AG10803 (cell line): ENCODE data around the gene SSH2.

Experiments
- DNase-seq: peaks from one replicate; pipeline ENCODE4 v3.0.0; 2010; ENCODE audit warnings: low read depth
- H3K4me3 ChIP-seq: 2 replicates; pipeline ENCODE4 v1.5.1; 2011; ENCODE audit warnings: mild to moderate bottlenecking, low read length, control low read depth
- TF ChIP-seq, protein P1 (sequence below): conservative IDR thresholded peaks from 2 replicates; pipeline ENCODE4 v1.5.1; 2011; ENCODE audit warnings: mild to moderate bottlenecking, low read length, control low read depth, inconsistent platforms

The SSH2 gene

DNA sequence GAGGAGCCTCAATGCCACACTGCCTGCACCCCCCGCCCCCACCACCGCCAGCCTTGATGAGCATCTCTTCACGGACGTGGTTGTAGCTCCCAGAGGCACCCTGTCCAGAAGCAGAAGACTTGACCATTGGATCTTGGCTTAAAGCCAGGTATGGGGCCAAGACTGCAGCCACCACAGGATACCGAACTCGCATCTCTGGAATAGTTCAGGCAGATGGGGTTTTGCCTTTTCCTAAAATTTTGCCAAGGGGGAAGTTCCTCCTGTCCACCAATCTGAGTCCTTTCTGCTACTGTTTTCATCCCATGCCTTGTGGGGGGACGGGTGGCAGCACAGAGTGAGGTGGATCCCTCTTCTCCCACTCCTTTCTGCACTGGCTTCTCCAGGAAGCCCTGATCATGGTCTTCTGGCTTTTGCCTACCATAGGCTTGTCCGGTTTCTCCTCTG, 308.3 kb downstream of the SSH2 start:
- TF ChIP-seq, protein P1, sequence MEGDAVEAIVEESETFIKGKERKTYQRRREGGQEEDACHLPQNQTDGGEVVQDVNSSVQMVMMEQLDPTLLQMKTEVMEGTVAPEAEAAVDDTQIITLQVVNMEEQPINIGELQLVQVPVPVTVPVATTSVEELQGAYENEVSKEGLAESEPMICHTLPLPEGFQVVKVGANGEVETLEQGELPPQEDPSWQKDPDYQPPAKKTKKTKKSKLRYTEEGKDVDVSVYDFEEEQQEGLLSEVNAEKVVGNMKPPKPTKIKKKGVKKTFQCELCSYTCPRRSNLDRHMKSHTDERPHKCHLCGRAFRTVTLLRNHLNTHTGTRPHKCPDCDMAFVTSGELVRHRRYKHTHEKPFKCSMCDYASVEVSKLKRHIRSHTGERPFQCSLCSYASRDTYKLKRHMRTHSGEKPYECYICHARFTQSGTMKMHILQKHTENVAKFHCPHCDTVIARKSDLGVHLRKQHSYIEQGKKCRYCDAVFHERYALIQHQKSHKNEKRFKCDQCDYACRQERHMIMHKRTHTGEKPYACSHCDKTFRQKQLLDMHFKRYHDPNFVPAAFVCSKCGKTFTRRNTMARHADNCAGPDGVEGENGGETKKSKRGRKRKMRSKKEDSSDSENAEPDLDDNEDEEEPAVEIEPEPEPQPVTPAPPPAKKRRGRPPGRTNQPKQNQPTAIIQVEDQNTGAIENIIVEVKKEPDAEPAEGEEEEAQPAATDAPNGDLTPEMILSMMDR, result no peak
- DNase-seq, result peak; percentile 32
- H3K4me3 ChIP-seq, result peak overlapping the region; percentile 75

DNA sequence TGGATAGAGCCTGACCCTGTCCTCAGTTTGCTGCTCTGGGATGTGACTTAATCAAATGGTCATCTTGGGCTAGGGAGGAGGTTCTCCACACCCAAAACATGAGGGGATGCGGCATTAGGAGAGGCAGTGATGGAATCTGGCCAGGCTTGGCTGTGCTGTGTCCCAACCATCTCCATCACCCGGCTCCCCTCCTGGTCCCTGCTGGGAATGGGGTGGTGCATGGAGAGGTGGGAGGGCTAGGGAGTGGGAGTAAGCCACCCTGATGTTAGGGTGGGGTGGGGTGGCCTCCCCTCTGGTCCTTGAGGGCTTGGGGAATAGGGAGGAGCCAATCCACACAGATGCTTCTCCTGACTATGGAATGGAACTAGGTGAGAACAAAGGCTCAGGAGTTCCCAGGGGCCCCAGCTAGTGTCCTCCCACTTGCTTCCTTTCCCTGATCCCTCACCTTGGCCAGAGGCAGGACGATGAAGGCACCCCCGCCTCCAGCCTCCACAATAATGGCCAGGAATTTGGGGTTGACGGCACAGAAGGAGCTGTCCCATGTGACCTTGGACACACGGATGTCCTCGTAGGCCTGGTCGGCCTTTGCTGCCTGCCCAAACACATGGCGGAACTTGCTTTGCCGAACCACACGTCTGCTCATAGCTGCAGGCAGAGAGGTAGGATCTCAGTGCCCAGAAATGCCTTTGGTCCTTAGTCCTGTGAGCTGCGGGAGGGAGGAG, 309.1 kb downstream of the SSH2 start:
- DNase-seq, result no peak
- TF ChIP-seq, protein P1, result no peak
- no peak overlapping the region for H3K4me3 ChIP-seq

DNA sequence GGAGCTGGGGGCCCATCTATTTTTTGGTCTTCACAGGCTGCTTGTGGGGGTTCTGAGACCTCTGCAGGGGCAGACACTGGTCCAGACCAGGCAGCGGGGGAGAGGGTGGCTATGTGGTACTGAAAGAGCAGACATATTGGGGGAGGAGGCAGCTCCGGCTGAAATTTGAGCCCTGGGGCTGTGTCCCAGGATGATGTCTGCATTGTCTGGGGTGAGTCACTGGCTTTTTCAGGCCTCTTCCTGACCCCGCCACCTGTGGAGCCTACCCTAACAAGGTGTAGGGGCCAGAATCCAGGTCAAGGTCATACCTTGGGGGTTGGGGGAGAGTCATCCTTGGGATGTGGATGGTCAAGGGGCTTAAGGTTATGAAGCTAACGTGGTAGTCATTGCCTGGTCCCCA, 309.8 kb downstream of the SSH2 start:
- DNase-seq, result peak; percentile 9
- TF ChIP-seq, protein P1, result no peak
- H3K4me3 ChIP-seq, result no peak overlapping the region

DNA sequence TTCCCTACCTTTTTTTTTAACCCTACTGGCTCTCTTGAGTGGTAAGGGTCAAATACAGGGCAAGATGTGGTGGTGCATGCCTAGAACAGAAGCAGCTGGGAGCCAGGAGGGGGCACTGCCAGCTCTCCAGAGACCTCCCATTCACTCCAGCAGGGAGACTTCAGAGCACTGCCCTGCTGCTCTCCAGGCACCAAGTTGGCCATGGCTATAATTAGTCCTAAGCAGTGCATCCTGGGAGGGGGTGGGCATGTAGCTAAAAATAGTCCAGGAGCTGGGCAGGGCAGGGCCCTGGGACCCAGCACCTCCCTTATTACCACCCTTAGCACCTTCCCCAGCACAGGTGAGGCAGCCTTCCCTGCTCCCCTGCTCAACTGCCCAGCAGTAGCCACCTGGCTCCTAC, 310.8 kb downstream of the SSH2 start:
- peak; percentile 37 for DNase-seq
- TF ChIP-seq, protein P1, result peak; percentile 31
- no peak overlapping the region for H3K4me3 ChIP-seq

DNA sequence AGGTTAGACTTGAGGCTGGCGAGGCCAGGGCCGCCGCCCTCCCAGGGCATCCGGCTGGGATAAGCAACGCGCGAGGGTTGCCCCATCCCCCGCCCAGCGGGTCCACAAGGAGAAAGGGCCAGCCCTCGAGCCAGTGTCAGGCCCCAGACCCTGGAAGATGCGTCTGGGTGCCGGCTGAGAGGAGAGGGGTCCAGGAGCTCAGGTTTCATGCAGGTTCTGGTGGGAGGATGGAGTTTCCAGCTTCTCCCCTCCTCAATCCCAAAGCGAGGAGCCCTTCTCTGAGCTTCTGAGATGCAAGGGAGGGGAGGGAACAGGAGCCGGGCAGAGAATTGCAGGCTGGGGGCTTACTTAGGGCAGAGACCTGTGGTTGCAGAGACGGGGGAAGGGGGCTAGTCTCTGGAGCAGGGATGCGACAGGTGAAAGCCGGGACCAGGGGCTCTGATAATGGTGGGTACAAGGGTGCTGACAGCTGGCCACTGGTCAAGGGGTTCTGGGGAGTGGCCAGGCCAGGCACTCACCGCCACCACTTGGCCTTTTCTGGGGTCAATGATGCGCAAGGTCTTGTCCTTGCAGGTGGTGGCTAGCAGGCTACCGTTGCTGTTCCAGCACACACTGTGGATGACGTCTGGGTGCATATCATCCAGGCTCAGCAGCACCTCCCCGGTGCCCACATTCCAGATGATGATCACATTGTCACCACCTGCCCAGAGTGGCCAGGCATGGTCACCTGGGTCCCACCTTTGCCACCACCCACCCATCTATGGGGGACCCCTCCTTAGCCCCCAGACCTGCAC, 311.6 kb downstream of the SSH2 start:
- no peak overlapping the region; the same call in 1 of the 2 replicates for H3K4me3 ChIP-seq
- DNase-seq, result no peak
- TF ChIP-seq, protein P1, result no peak

DNA sequence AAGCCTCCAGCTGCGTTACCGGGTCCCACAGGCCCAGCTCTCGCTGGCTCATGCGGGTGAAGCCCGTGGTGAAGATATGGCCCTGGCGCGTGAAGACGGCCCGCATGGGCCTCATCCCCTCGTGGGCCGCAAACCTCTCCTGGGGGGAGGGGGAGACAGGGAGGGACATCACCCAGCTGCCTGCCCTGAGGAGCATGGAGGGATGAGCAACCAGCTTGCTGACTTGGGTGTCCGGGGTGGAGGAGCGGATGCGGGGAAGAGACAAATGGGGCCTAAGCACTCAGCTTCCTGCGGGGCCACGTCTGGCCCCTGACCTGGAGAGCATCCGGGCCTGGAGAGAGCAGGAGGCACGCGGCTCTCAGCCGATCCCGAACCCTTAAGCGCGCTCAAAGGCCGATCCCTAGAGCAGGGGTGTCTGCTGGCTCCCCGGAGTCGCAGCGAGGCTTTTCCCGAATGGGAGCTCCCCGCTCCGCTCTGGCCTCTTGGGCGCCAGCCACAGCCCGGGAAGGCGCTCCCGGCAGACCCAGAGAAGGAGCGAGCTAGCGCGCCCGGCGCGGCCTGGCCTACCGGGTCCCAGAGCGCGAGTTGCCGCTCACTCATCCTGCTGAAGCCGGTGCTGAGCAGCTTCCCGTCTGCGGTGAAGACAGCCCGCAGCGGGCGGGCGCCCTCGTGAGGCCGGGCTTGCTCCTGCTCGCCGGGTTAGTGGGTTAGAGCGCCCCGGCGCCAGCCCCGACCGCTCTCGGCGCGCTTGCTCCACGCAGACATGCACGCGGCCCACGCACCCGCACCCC, 312.4 kb downstream of the SSH2 start:
- TF ChIP-seq, protein P1, result peak; percentile 62
- peak; percentile 72 for DNase-seq
- H3K4me3 ChIP-seq, result peak overlapping the region; percentile 24
